Gastrocnemius medialis (tissue), 4 donors: ENCODE measurements around the gene HYDIN. TPM values are rescaled to one million over a fixed set of nuclear protein-coding genes. Genes with fewer than 3 reads are reported as not detected.
A peak's percentile ranks its signal among the peaks of the same experiment; 100 is the strongest.

ENCODE experiments used
- ATAC-seq, 2 donors: fragments of 150-250 bp; one replicate each; pipeline ENCODE4 v1.9.1; 2016
- DNase-seq, 2 donors: peaks; one replicate each; pipeline ENCODE4 v3.0.0-alpha.2; 2019
- H3K27ac ChIP-seq, 4 donors: fragments of 200-600 bp; sonication (generic); 1 replicate in 1 of 4; 2 replicates in 3 of 4; pipeline ENCODE4 v1.5.1; 2016 to 2018; ENCODE audit warnings: mild to moderate bottlenecking in 2 of 4, moderate library complexity in 1 of 4
- H3K27me3 ChIP-seq, 3 donors: fragments of 200-600 bp; sonication (generic) in 2 of 3; 1 replicate in 1 of 3; 2 replicates in 2 of 3; pipeline versions ENCODE4 v1.5.1 to v1.6.0; 2016 to 2019; ENCODE audit warnings: mild to moderate bottlenecking in 1 of 3, moderate library complexity in 1 of 3
- H3K36me3 ChIP-seq, 2 donors: fragments of 200-600 bp; sonication (generic) in 1 of 2; one replicate each; pipeline ENCODE4 v1.5.1; 2017 to 2018
- H3K4me1 ChIP-seq, 2 donors: fragments of 200-600 bp; sonication (generic) in 1 of 2; one replicate each; pipeline ENCODE4 v1.5.1; 2016 to 2017; ENCODE audit warnings: mild to moderate bottlenecking in 2 of 2
- H3K4me3 ChIP-seq, 4 donors: fragments of 200-600 bp; sonication (generic) in 3 of 4; 1 replicate in 1 of 4; 2 replicates in 3 of 4; pipeline ENCODE4 v1.5.1; 2016 to 2019; ENCODE audit warnings: mild to moderate bottlenecking in 2 of 4
- H3K9me3 ChIP-seq, 3 donors: fragments of 200-600 bp; sonication (generic) in 2 of 3; 1 replicate in 1 of 3; 2 replicates in 2 of 3; pipeline ENCODE4 v1.5.1; 2016 to 2019
- CTCF ChIP-seq, 5 experiments: fragments of 450-650 bp in 3 of 5; fragments of 200-600 bp in 2 of 5; sonication (generic) in 2 of 5; IDR thresholded peaks in 4 of 5; conservative IDR thresholded peaks in 1 of 5; 1 replicate in 4 of 5; 2 replicates in 1 of 5; pipeline ENCODE4 v1.5.1; 2016 to 2019; ENCODE audit warnings: antibody characterized with exemption in 5 of 5, mild to moderate bottlenecking in 3 of 5, moderate library complexity in 3 of 5
- POLR2A ChIP-seq, 2 donors: fragments of 450-650 bp; IDR thresholded peaks; one replicate each; pipeline ENCODE4 v1.6.1; 2017; ENCODE audit warnings: antibody characterized with exemption in 2 of 2, mild to moderate bottlenecking in 2 of 2, moderate library complexity in 2 of 2
- in situ Hi-C, 4 donors: fragments of 200-750 bp; cut with MboI; loops; one replicate each; pipeline versions ENCODE4 v1.15.0 to v1.8.0; 2017; ENCODE audit warnings: low sequenced_read_pairs in 4 of 4
- intact Hi-C: fragments of 100-400 bp; cut with DNase I; formaldehyde crosslinking; loops from one replicate; pipeline ENCODE4 v1.15.1; 2023; ENCODE audit warnings: low total_unique reads
- total RNA-seq, 4 donors: library from RNA; depleted of rRNA; stranded (reverse); fragments of >200 nt; gene quantifications; one replicate each; pipeline versions ENCODE4 v1.1.0 to v1.2.3, GENCODE V29; 2016

The HYDIN gene
- total RNA-seq, 4 donors from 2014 or later, result 0.12 TPM; not detected in 3

GRCh38 chr16:70777496-70777895, 453.0 kb downstream of the HYDIN start:
- H3K4me1 ChIP-seq, result peaks cover 12 to 16% of the 10 kb centered on the region in 2 donors
- ATAC-seq, result no peak
- TF ChIP-seq POLR2A (IDR thresholded peaks at IDR 0.05) (no peak), CTCF (IDR thresholded peaks at IDR 0.05 in 4 of 5, conservative IDR thresholded peaks at IDR 0.05 in 1 of 5) (no peak)
- H3K4me3 ChIP-seq, result no peak overlapping the region
- peak overlapping the region in 1 of 4 donors; percentile 68 for H3K27ac ChIP-seq
- intact Hi-C loops, result no loop called here
- H3K9me3 ChIP-seq, result no peaks in the 10 kb centered on the region
- H3K27me3 ChIP-seq, result no peaks in the 10 kb centered on the region
- no peak for DNase-seq
- in situ Hi-C loops, result loop anchor here in 1 of 4 donors (10.0 kb wide), 1 partner anchor 103 kb away; no protein-coding TSS in a partner anchor
- peaks cover 0 to 22% of the 10 kb centered on the region in 2 donors for H3K36me3 ChIP-seq

GRCh38 chr16:70775399-70775798, 455.1 kb downstream of the HYDIN start:
- no peaks in the 10 kb centered on the region for H3K27me3 ChIP-seq
- H3K4me1 ChIP-seq, result peaks cover 31 to 37% of the 10 kb centered on the region in 2 donors
- H3K4me3 ChIP-seq, result no peak overlapping the region
- no peak overlapping the region for H3K27ac ChIP-seq
- in situ Hi-C loops (loop anchor here in 1 of 4 donors (10.0 kb wide), 1 partner anchor 101 kb away; no protein-coding TSS in a partner anchor), intact Hi-C loops (no loop called here)
- no peaks in the 10 kb centered on the region for H3K9me3 ChIP-seq
- no peak for DNase-seq
- TF ChIP-seq POLR2A (IDR thresholded peaks at IDR 0.05) (no peak), CTCF (IDR thresholded peaks at IDR 0.05 in 4 of 5, conservative IDR thresholded peaks at IDR 0.05 in 1 of 5) (no peak)
- no peak for ATAC-seq
- peaks cover 0 to 3% of the 10 kb centered on the region in 2 donors for H3K36me3 ChIP-seq

- DNase-seq, result no peak
- no peaks in the 10 kb centered on the region for H3K36me3 ChIP-seq
- intact Hi-C loops, result no loop called here
- no peak overlapping the region for H3K4me3 ChIP-seq
- in situ Hi-C loops, result loop anchor here (5.0 to 25.0 kb wide), 4 partner anchors 92 to 237 kb away; no protein-coding TSS in a partner anchor
- no peak for ATAC-seq
- peaks cover 39 to 41% of the 10 kb centered on the region in 2 donors for H3K4me1 ChIP-seq
- no peaks in the 10 kb centered on the region for H3K27me3 ChIP-seq
- no peak overlapping the region for H3K27ac ChIP-seq
- H3K9me3 ChIP-seq, result no peaks in the 10 kb centered on the region
- no peak for TF ChIP-seq POLR2A (IDR thresholded peaks at IDR 0.05)
- no peak for TF ChIP-seq CTCF (IDR thresholded peaks at IDR 0.05 in 4 of 5, conservative IDR thresholded peaks at IDR 0.05 in 1 of 5)
Observed at GRCh38 chr16:70774261-70774660, 456.3 kb downstream of the HYDIN start.

GRCh38 chr16:70772493-70772892, 458.0 kb downstream of the HYDIN start:
- Histone ChIP-seq H3K9me3 (no peaks in the 10 kb centered on the region), H3K27me3 (no peaks in the 10 kb centered on the region), H3K27ac (peak overlapping the region; percentile 61 to 66 (median 64)), H3K4me3 (no peak overlapping the region), H3K4me1 (peaks cover 36 to 39% of the 10 kb centered on the region in 2 donors), H3K36me3 (no peaks in the 10 kb centered on the region)
- in situ Hi-C loops, result loop anchor here (5.0 to 25.0 kb wide), 4 partner anchors 90 to 235 kb away; no protein-coding TSS in a partner anchor
- TF ChIP-seq CTCF (IDR thresholded peaks at IDR 0.05 in 4 of 5, conservative IDR thresholded peaks at IDR 0.05 in 1 of 5) (no peak), POLR2A (IDR thresholded peaks at IDR 0.05) (no peak)
- intact Hi-C loops, result no loop called here
- ATAC-seq (peak; percentile 64 to 66), DNase-seq (no peak)
